ENCODE measurements around the gene CXXC1.

GRCh38 chr18:50285631-50286321 is 1.7 kb downstream of the CXXC1 start:
- TF ChIP-seq CTCF (IDR thresholded peaks at IDR 0.05) (no peak), POLR2AphosphoS5 (IDR thresholded peaks at IDR 0.05) (no peak), POLR2A (IDR thresholded peaks at IDR 0.05) (no peak)

All from sigmoid colon (tissue), 4 donors.